HFFc6 (cell line): ENCODE data around the gene TMEM225B. TPM values are rescaled to one million over a fixed set of nuclear protein-coding genes. Genes with fewer than 3 reads are reported as not detected.

ENCODE experiments used
- DNase-seq: peaks from one replicate; pipeline ENCODE4 v3.0.0-alpha.2; 2018
- H3K27ac Mint-ChIP-seq: 2 replicates; pipeline ENCODE4 v1.8.0; 2020; ENCODE audit warnings: mild to moderate bottlenecking, mixed read lengths
- H3K27me3 Mint-ChIP-seq: 2 replicates; pipeline ENCODE4 v1.8.0; 2021; ENCODE audit warnings: mild to moderate bottlenecking, moderate library complexity, mixed read lengths; ENCODE audit not compliant: insufficient read depth
- H3K36me3 Mint-ChIP-seq: 2 replicates; pipeline ENCODE4 v1.8.0; 2021; ENCODE audit warnings: low read depth, mixed read lengths
- H3K4me1 Mint-ChIP-seq: 2 replicates; pipeline ENCODE4 v1.8.0; 2020; ENCODE audit warnings: low read depth, mixed read lengths
- H3K4me3 Mint-ChIP-seq: 2 replicates; pipeline ENCODE4 v1.8.0; 2020; ENCODE audit warnings: mild to moderate bottlenecking, moderate library complexity, mixed read lengths
- H3K9me3 Mint-ChIP-seq: 2 replicates; pipeline ENCODE4 v1.8.0; 2020; ENCODE audit warnings: mild to moderate bottlenecking, mixed read lengths
- CTCF ChIP-seq: fragments of 200-600 bp; sonication (generic); IDR thresholded peaks from 2 replicates; pipeline ENCODE4 v1.5.0; 2021; ENCODE audit warnings: antibody characterized with exemption, mild to moderate bottlenecking
- total RNA-seq, 6 experiments: library from RNA; stranded (reverse); fragmentation: NEBNext Ultra II Directional; extraction: Animal tissue kit (Norgen Biotek cat#: 25700); gene quantifications; 2 replicates in 1 of 6; 3 replicates in 5 of 6; pipeline ENCODE4 v1.2.3, GENCODE V29; 2021

The TMEM225B gene
- total RNA-seq, 6 experiments from 2014 or later = 0.24 to 1.4 (median 0.52) TPM

GRCh38 chr7:99616359-99617191, 18.5 kb downstream of the TMEM225B start, which contains the start of gene ZSCAN25:
ZSCAN25 (plus strand) TSS chr7:99616946; CDS start chr7:99619607, 2,661 bp downstream.
- Mint-ChIP-seq H3K4me3 (peak within 1 kb of the TSS; percentile 95), H3K27me3 (peaks cover 3% of the 10 kb centered on the region), H3K36me3 (peaks cover 13% of the 10 kb centered on the region), H3K27ac (peak within 1 kb of the TSS; percentile 90), H3K9me3 (no peaks in the 10 kb centered on the region), H3K4me1 (peaks cover 55% of the 10 kb centered on the region)
- TF ChIP-seq CTCF = peak; percentile 60
- peak; percentile 84 for DNase-seq

DNA sequence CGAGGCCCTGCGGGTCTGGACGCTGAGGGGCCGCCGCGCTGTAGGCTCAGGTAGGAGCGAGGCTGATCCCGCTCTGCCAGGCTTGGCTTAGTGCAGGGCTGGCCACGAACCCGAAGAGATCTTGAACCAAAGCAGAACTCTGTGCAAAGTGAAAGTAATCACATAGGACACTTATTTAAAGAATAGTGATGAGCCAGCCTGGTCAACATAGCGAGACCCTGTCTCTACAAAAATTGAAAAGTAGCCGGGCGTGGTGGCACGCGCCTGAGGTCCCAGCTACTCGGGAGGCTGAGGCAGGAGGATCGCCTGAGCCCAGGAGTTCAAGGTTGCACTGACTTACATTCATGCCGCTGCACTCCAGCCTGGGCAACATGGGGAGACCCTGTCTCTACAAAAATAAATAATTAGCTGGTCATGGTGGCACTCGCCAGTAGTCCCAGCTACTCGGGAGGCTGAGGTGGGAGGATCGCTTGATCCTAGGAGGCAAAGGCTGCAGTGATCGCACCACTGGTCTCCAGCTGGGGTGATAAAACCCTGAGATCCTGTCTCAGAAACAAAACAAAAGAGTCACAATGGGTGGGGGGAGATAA, 19.2 kb downstream of the TMEM225B start:
- no peaks in the 10 kb centered on the region for H3K9me3 Mint-ChIP-seq
- H3K4me3 Mint-ChIP-seq = peak overlapping the region; percentile 95
- no peak for TF ChIP-seq CTCF
- H3K4me1 Mint-ChIP-seq = peaks cover 56% of the 10 kb centered on the region
- no peak for DNase-seq
- peak overlapping the region; percentile 90 for H3K27ac Mint-ChIP-seq
- H3K27me3 Mint-ChIP-seq = no peaks in the 10 kb centered on the region
- peaks cover 16% of the 10 kb centered on the region for H3K36me3 Mint-ChIP-seq

DNA sequence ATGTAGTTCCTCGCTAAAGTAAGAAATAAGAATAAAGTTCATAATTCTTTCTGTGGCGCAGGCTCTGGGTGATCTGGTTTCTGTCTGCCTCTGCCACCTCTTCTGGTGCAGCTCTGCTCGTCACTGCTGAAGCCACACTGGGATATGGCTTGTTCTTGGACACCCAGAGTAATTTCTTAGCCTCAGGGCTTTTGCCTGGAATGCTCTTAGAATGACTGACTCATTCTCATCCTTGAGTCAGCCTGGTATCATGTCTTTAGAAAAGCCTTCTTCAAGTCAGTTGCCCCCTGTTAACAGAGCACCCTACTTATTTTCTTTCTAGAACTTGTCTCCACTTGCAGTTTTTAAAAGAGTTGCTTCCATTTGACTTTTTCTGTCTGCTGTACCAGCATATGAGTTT, 20.7 kb downstream of the TMEM225B start:
- H3K4me3 Mint-ChIP-seq = peak overlapping the region; percentile 95
- no peaks in the 10 kb centered on the region for H3K9me3 Mint-ChIP-seq
- TF ChIP-seq CTCF = no peak
- no peaks in the 10 kb centered on the region for H3K27me3 Mint-ChIP-seq
- peaks cover 30% of the 10 kb centered on the region for H3K36me3 Mint-ChIP-seq
- peaks cover 70% of the 10 kb centered on the region for H3K4me1 Mint-ChIP-seq
- DNase-seq = peak; percentile 99
- H3K27ac Mint-ChIP-seq = peak overlapping the region; percentile 90

DNA sequence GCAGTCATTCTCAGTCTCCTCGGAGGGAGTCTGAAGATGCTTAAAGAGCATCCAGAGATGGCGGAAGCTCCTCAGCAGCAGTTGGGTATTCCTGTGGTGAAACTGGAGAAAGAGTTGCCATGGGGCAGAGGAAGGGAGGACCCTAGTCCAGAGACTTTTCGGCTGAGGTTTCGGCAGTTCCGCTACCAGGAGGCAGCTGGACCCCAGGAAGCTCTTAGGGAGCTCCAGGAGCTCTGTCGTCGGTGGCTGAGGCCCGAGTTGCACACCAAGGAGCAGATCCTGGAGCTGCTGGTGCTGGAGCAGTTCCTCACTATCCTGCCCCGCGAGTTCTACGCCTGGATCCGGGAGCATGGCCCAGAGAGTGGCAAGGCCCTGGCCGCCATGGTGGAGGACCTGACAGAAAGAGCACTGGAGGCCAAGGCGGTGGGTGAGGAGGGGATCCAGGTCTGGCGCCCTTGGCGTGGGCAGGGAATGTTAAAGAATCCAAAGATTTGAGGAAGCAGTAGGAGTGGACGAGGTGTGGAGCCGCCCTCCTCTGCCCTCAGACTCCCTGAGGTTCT, 21.6 kb downstream of the TMEM225B start:
- H3K36me3 Mint-ChIP-seq = peaks cover 33% of the 10 kb centered on the region
- TF ChIP-seq CTCF = no peak
- peak overlapping the region; percentile 95 for H3K4me3 Mint-ChIP-seq
- H3K4me1 Mint-ChIP-seq = peaks cover 72% of the 10 kb centered on the region
- DNase-seq = no peak
- H3K27ac Mint-ChIP-seq = peak overlapping the region; percentile 90
- H3K27me3 Mint-ChIP-seq = no peaks in the 10 kb centered on the region
- H3K9me3 Mint-ChIP-seq = no peaks in the 10 kb centered on the region

DNA sequence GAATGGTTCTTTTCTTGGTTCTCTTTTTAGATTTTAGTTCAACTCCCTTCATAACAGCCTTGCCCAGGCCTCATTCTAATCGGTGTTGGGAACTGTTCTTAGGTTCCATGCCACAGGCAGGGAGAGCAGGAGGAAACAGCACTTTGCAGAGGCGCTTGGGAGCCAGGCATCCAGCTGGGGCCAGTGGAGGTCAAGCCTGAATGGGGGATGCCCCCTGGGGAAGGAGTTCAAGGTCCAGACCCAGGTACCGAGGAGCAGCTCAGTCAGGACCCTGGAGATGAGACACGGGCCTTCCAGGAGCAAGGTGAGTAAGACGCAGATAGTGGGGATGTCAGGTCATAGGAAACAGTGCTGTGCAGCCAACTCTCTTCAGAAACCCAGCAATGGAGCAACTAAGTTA, 23.2 kb downstream of the TMEM225B start:
- peak overlapping the region; percentile 19; the same call in 1 of the 2 replicates for H3K4me3 Mint-ChIP-seq
- peaks cover 64% of the 10 kb centered on the region for H3K4me1 Mint-ChIP-seq
- H3K27ac Mint-ChIP-seq = no peak overlapping the region

More for the DNA sequence above, 23.2 kb downstream of the TMEM225B start:
- DNase-seq = no peak
- H3K27me3 Mint-ChIP-seq = no peaks in the 10 kb centered on the region
- peaks cover 49% of the 10 kb centered on the region for H3K36me3 Mint-ChIP-seq
- no peaks in the 10 kb centered on the region for H3K9me3 Mint-ChIP-seq
- TF ChIP-seq CTCF = no peak
